Activated CD8-positive, alpha-beta memory T cell treated with anti-CD3 and anti-CD28 coated beads, Interleukin-2, amount 50 U/mL, for 48 hours (primary cell): Measurements from ENCODE around the gene FAM107B.

Experiments used
- DNase-seq: peaks from one replicate; pipeline ENCODE4 v3.0.0-alpha.2; 2020

Gene FAM107B

GRCh38 chr10:14775656-14776055, 959 bp upstream of the FAM107B start:
- no peak for DNase-seq

- no peak for DNase-seq
Measured at GRCh38 chr10:14774214-14774580, 500 bp downstream of the FAM107B start.

- DNase-seq: no peak
Measured at GRCh38 chr10:14773551-14774213, 1.0 kb downstream of the FAM107B start.

- no peak for DNase-seq
Measured at GRCh38 chr10:14772399-14772798, 2.3 kb downstream of the FAM107B start.

GRCh38 chr10:14770927-14771326, 3.8 kb downstream of the FAM107B start:
- no peak for DNase-seq

- no peak for DNase-seq
Measured at GRCh38 chr10:14761372-14761771, 13.3 kb downstream of the FAM107B start.

GRCh38 chr10:14758994-14759664, 15.6 kb downstream of the FAM107B start:
- no peak for DNase-seq

- DNase-seq: no peak
Measured at GRCh38 chr10:14758451-14758850, 16.2 kb downstream of the FAM107B start.

- no peak for DNase-seq
Measured at GRCh38 chr10:14757986-14758385, 16.7 kb downstream of the FAM107B start.

- DNase-seq: no peak
Measured at GRCh38 chr10:14757394-14757793, 17.3 kb downstream of the FAM107B start.

GRCh38 chr10:14753441-14753840, 21.3 kb downstream of the FAM107B start:
- no peak for DNase-seq

- no peak for DNase-seq
Measured at GRCh38 chr10:14751921-14752320, 22.8 kb downstream of the FAM107B start.

GRCh38 chr10:14751014-14751896, 23.4 kb downstream of the FAM107B start:
- DNase-seq: no peak

- DNase-seq: no peak
Measured at GRCh38 chr10:14749070-14749809, 25.5 kb downstream of the FAM107B start.

GRCh38 chr10:14748441-14748840, 26.3 kb downstream of the FAM107B start:
- DNase-seq: no peak

- no peak for DNase-seq
Measured at GRCh38 chr10:14742815-14743214, 31.9 kb downstream of the FAM107B start.

GRCh38 chr10:14742382-14742781, 32.3 kb downstream of the FAM107B start:
- DNase-seq: no peak

- no peak for DNase-seq
Measured at GRCh38 chr10:14740684-14741247, 33.9 kb downstream of the FAM107B start.

GRCh38 chr10:14737808-14738545, 36.7 kb downstream of the FAM107B start:
- no peak for DNase-seq

GRCh38 chr10:14736600-14737081, 38.1 kb downstream of the FAM107B start:
- DNase-seq: no peak

GRCh38 chr10:14736043-14736442, 38.7 kb downstream of the FAM107B start:
- DNase-seq: no peak
